CD4-positive, alpha-beta T cell treated with Interleukin-15 for 4 hours (primary cell): ENCODE measurements around the gene FAM3B.
"Not testable (repeated sequence)": the region's sequence is repeated elsewhere in the genome, so short reads cannot be mapped to it uniquely, and the experiment has no call there.

Experiments used
- DNase-seq: peaks from one replicate; pipeline ENCODE4 v3.0.0-alpha.2; 2020; ENCODE audit warnings: low spot score

Gene FAM3B, protein sequence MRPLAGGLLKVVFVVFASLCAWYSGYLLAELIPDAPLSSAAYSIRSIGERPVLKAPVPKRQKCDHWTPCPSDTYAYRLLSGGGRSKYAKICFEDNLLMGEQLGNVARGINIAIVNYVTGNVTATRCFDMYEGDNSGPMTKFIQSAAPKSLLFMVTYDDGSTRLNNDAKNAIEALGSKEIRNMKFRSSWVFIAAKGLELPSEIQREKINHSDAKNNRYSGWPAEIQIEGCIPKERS

DNA sequence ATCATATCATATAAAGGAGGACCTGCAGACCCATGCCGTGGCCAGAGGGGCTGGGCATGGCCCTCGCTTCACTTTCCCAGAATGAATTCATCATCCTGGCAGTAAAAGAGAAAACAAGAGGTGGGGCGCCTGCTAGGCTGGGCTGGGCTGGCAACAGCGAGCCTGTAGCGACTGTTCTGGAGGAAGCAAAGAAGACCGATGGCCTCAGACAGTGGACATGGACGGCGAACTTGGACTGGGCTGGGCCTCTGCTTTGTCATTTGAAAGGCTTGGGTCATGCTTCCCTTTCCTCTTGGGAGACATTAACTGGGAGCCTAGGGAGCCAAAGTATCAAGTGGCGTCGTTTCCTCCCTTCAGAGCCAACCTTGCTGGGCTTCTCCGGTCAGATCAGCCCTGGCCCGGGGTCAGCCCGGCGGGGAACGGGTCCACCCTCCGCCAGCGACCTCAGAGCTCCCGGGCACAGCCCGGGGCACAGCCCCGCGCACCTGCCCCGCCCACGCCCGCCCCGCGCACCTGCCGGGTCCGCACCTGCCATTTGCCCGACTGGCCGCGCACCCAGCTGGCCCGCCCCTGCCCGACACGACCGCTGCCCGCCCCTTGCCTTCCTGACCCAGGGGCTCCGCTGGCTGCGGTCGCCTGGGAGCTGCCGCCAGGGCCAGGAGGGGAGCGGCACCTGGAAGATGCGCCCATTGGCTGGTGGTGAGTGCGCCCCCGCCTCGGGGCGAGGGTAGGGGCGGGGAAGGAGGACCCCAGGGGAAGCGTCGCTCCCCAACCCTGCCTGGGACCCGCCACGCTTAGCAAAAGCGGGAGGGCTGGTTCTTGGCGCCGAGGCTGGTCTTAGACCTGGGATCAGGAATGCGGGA, at the start of gene FAM3B:
FAM3B (plus strand) TSS at position 602 of the 863 bp plus-strand sequence; CDS start at position 681, 79 bp downstream.
- no peak for DNase-seq

DNA sequence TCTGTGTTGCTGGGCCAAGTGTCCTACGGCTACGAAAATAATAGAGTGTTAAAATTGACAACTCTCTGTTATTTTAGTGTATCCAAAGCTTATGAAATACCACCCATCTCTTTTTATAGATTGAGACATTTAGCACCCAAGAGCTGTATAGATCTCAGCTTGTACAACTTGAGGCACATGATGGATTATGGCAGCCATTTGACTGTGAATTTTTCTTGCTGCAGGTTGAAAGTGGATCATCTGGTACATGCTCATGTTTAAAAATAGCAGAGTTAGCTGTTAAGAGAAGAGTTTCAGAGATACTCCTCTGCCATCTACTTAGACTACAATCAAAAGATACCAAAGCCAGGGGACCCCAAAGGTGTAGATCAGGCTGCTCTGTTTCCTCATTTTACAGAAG, 49.3 kb upstream of the FAM3B start:
- DNase-seq: no peak

DNA sequence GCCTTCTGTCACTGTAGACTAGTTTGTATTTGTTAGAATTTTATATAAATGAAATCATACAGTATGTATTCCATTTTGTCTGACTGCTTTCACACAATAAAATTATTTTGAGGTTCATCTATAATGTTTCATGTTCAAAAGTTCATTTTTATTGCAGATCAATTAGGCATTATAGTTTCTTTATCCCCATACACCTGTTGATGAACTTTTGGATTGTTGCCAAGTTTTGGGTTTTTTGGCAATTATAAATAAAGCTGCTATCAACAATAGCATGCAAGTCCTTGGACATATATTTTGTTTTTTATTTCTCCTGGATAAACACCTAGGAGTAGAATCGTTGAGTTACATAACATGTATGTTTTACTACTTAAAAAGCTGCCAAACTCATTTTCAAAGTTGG, 47.1 kb upstream of the FAM3B start:
- DNase-seq: no peak

DNA sequence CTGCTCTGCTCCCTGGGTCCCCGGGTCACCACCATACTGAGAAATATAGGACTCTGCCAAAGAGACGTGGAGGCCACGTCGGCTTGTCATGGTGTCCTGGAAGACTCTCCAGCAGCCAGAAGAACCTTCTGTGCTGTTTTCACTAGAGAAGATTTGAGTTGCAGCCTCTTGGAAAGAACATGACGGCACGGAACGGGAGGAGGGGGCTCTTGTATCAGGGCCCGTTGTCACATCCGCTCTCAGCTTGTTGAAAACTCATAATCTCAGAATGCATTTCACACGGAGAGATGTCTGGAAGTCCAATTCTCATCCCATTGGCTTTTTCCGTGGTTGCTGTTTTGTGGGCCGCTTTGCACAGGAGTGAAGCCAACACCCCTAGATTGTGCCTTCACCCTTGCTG, 39.4 kb upstream of the FAM3B start:
- no peak for DNase-seq

DNA sequence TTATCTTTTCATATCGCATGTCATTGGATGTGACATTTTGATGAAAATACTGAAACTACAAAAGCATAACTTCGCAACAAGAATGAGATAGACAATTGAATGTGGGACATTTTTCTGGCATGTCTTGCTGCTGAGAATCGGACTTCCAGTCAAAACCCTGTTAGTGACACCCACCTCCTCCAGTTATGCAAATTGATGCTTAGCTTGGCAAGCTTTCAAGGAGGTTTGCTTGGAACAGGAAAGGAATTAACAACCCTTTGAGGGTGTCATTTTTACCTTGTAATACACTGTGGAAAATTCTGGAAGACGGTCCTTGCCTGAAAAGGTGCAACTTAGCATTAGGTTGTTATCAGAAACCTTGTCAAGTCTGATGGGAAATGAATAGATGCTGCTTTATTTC, 38.8 kb upstream of the FAM3B start:
- no peak for DNase-seq

DNA sequence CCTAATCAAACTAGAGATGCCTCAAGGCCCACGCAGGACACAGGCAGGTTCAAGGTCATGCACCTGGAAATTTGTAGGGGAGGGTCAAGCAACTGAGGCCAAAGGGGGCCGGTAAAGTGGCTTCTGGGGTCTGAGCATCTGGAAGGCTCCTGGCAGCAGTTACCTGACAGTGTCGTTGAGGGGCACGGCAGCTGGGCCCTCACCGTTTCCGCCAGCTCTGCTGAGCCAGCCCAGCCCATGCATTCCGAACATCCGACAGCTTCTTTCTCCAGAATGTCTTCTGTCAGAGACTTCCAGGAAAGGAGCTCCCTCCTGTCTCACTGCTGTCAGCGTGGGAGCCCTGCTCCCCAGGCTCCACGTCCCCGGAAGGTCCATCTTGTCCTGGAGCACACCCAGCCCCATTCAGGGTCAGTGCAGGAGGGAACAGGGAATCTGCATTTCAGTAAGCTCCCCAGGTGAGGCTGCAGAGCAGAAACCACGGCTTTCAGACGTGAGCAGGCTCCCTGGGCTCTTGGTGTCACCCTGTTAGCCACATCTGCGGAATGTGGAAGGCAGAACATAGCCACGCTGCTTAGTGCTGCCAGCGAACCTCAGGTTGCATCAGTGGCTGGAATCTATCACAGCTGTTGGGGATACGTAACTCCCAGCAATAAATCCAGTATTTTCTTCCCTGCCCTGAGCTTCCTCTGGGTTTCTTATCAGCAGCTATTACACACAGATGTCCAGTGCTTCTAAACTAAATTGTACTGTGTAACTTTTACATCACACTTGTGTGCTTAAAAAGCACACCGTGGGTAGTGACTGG, 36.3 kb upstream of the FAM3B start:
- DNase-seq: no peak

DNA sequence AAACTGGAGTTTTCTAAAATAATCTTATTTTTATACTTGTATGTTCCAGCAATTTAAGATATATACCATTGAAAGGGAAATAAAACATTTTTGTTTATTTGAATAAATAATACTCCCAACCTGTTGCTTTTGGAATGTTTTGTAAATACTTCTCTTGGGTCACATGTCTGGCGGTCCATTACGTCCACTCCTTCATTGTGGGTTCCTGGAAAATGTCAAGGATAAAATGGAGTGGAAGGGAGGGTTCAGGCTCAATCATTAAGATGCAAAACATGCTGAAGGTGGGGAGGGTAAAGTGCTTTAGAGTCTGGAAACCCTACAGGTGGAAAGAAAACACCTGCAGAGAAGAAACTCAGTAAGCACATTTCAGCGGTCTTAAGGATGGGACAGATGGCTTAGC, 34.2 kb upstream of the FAM3B start:
- no peak for DNase-seq

DNA sequence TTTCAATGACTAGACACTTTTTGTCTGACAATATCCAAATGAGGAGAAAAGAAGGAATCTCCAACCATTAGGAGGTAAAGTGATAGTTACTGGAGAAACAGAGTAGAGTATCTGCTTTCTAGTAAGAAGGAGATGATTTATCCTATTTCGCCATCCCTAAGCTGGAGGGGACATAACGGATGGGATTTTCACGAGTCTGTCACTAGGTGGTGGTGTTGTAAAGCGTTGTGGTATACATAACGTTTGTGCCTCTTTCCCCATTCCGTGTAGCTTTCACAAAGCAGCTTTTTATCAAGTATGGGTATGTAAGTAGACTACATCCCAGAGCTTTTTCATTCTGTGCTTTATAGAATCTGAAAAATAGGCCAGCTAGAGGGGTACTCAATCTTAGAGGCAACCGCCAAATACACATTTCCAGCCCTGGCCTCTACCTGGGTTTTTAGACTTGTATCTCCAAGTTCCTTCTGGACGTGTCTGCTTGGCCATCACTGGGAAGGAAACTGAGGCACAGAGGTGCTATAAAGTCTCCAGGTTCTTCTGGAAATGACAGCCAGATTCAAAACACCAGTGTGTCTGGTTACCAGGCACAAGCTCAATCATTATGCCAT, 33.3 kb upstream of the FAM3B start:
- peak; percentile 61 for DNase-seq

DNA sequence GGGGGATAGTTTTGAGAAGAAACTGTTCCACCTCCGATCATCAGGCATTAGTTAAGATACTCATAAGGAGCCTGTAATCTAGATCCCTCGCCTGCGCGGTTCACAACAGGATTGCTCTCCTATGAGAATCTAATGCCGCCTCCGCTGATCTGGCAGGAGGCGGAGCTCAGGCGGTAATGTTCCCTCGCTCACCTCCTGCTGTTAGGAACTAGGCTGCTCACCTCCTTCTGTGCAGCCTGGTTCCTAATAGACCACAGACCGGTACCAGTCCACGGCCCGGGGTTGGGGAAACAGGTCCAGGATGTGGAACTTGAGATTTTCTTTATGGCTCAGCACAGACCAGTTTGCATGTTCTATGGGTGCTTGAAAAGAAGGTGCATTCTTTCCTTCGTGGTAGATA, 27.2 kb upstream of the FAM3B start:
- no peak for DNase-seq

DNA sequence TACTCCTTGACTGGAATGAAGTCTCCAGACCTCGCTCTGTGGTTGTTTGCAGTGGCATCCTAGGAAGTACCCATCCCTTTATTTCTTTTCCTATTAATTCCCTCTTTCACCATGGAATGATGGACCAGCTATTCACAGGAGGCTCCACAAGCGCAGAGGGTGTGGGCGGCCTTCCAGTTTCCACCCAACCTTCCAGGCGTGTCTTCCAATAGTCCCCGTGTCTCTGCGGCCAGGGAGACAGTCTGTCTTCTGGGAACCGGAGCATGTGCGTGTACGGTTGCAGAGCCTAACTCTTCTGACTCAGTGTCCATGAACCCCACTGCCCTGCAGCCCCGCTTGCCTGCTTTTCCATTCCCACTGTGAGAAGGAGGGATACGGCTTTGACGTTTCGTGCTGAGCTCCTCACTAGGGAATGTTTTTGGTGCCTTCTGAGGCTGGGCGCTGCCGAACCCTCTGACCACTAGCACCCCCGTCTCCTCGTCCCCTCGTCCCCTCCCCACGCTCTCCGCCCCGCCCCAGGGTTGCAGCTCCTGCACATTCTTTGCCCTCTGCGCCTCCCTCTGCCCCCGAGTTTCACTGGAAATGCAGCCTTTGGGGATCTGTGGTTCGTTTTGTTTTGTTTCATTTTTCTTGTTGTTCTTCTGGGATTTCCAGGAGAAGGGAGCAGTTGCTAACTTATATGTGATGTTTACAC, 26.3 kb upstream of the FAM3B start:
- no peak for DNase-seq

DNA sequence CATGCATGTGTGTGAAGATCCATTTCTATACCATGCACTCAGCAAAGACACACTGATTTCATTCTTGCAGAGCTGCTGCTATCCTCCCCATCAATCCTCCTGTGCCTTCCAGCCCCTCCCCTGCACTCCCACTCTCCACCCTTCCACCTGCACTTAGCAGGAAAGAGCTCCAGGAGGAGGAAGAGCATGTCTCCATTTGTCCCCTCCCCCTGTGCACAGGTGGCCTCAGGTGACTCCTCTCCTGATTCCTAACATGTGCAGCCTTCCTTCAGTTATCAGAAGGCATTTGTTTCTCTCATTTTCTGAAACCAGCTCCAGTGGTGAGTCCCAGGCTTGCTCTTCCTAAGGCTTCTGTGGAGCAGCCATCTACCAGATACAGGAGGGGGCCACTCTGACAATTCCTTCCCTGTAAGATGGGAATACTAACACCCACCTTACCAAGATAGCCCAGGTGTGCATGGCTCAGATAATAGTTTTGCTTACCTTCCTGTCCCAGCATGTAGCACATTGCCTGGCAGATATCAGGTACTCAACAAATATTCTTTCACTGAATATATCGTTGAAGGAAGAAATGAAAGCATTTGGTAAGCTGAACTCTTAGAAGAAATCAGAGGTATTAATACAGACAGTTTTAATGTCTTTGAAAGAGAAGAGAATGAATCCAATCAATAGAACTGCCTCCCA, 21.9 kb upstream of the FAM3B start:
- no peak for DNase-seq

DNA sequence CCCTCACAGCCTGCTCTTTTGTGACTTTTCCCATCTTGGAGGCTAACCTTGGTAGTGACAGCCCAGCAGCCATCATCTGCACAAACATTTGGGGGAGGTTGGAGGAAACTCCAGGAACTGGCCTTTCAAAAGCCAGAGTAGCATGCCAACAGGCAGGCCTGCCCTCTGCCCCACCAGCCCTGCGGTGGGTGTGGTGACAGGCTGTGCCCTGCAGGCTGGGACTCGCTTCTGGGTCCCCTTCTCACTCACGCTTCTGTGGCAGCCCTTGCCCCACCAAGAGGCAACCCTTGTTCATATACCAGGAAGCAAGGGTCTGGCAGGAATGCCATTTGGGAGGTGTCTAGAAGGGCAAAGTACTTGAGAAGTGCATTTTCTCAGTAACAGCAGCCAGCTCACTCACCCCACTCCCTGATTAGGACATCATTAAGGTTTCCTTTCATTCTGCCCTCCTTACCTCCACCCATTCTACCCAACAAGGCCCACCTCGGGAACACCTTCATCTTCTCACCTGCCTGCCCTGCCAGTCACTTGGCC, 20.8 kb upstream of the FAM3B start:
- DNase-seq: no peak

DNA sequence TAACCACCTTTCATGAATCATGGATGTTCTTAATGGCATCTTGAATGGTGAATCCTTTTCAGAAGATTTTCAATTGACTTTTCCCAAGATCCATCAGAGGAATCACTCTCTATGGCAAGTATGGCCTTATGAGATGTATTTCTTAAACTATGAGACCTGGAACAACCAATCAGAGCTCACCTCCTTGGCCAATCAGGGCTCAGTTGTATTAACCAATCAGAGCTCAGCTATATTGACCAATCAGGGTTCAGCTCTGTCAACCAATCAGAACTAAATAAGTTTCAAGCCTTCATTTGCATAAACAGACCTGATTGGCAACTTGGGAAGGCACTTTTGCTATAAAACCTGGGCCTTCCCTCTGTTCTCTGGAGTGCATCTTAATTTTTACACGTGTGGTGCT, 13.6 kb upstream of the FAM3B start:
- DNase-seq: no peak

DNA sequence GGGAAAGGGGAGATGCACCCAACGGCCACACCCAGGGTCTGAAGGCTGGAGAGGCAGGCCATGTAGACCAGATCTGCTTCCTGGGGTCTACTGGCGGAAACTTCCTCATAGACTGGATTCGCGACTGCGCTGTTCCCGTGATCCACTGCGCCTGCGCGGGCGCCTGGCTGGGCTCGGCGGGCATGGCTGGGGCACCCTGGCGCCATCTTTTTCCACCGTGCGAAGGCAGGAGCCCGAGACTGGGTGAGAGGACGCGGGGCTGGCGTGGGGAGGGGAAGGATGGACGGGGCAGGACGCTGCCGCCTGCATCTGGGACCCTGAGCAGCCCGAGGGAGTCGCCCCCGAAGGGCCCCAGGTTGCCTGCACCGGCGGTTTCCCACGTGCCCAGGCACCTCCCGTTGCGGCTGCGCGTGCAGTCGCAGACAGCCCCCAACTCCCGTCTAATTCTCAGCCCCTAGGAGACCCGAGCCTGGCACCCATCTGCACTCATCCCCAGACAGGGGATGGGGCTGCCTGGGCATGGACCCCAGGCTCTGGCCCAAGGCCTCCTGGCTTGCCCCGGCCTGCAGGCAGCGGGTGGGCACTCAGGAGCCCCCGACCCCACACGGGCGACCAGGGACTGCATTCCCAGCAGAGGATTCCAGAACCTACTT, 12.4 kb upstream of the FAM3B start:
- DNase-seq: no peak

DNA sequence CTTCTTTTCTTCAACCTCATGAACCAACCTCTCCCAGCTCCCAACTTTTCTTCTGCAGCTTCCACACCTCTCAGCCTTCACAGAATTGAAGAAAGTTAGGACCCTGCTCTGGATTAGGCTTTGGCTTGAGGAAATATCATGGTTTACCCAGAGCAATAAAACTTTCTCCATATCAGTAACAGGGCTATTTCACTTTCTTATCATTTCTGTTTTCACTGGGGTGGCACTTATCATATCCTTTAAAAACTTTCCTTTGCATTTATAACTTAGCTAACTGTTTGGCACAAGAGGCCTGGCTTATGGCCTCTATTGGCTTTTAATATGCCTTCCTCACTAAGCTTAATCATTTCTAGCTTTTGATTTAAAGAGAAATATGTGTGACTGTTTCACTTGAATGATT, 9.4 kb upstream of the FAM3B start:
- DNase-seq: no peak

DNA sequence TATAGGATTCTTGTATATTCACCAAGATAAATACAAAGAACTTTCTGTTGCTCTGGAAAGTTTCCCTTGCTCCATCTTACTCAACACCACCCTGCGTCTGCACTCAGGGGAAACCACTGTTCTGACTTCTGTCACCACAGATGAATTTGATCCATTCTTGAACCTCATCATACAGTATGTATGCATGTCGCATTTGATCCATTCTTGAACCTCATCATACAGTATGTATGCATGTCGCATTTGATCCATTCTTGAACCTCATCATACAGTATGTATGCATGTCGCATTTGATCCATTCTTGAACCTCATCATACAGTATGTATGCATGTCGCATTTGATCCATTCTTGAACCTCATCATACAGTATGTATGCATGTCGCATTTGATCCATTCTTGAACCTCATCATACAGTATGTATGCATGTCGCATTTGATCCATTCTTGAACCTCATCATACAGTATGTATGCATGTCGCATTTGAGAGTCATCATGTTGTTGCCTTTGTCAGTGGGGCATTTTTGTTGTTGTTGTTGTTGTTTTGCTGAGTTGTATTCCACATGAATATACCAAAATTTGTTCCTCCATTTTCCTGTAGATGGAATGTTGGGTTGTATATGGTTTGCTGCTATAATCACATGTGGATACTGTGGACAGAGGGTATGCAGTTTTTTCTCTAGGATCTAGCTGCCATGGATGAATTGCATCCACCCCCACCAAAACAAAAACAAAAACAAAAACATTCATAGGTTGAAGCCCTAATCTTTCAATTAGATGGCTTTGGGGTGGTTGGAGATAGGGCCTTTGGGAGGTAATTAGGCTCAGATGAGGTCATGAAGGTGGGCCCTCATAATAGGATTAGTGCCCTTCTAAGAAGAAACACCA, 3.1 kb upstream of the FAM3B start:
- DNase-seq: not testable (repeated sequence)

DNA sequence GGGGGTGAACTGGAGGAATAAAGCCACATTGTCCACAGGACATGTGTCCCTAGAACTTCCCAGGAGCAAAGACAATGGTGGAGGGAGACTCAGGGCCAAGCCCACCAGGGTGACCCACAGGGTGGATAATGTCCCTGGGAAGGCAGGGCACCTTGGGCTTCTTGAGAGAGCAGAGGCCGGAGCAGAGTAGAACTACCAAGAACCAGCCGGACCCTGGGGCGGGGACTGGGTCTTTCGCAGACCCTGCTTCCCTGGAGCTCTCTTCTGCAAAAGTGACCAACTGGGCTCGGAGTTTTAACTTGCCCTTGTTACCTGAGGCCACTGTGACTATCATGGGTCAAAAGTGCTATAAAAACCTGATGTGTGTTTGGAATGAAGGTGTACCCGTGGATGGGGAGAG, 875 bp upstream of the FAM3B start:
- DNase-seq: no peak

DNA sequence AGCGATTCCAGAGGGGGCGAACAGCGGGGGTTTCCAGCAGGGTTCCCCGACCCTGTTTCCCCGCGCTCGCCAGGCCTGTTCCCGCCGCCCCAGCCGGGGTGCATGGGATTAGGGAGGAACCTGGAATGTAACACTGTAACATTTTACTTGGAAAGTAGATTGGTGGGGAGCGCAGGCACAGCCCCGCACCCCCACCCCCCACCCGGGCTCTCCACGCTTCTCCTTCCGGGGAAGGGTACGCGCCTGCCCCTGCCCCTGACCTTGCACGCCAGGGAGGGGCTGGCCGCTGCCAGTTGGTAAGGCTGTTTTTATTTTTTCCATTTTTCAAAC, 427 bp downstream of the FAM3B start:
- DNase-seq: no peak

DNA sequence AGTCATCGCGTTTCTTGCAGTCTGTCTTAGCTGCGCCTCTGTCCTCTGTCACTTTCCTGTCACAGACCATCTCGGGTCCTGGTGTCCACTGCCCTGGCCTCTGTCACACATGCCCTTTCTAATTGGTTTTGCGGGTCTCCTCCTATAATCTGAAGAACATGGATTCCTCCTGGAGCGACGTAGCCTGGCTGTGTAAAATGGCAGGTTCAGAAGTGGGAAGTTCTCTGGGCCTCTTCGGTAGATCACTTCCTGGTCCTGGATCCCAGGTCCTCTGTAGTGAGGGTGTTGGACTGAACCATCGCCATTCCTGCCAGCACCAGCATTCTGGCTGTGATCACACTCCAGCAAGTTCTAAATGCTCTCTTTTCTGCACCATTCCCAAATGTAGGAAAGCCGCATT, 857 bp downstream of the FAM3B start:
- DNase-seq: no peak

DNA sequence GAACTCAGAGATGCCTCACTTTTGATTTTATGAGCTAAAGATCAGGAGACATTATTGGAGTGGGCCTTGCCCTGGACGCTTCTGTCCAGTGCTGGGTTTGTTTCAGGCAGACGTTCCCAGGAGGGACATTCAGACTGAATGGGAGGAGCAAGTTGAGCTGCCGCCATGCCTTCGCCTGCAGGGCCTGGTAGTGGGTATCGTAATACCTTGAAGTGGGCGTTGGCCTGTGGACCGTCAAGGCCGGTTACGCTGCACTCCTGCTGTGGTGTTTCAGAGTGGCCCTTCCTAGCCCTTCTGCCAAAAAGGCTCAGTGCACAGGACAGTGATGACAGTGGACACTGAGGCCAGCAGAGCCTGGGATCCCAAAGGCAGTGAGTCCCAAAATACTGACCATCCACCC, 1.6 kb downstream of the FAM3B start:
- DNase-seq: no peak
